IMR-90 (cell line): ENCODE data around the gene ALOX12B. TPM values are rescaled to one million over a fixed set of nuclear protein-coding genes. Genes with fewer than 3 reads are reported as not detected.

Source experiments
- ATAC-seq: fragments of 200-7000 bp; cut with Tn5 transposase; 2 replicates; pipeline ENCODE4 v1.9.1; 2020; ENCODE audit warnings: low read depth, mild to moderate bottlenecking, moderate library complexity
- BruUV-seq: library from RNA; stranded (reverse); fragments of 400-500 nt; replicated peaks from 2 replicates; lab custom pipeline; 2021; lab: Mats Ljungman, UMichigan
- CTCF ChIA-PET: fragments of 300-600 bp; formaldehyde crosslinking; extraction: SDS; loops from one replicate; lab custom pipeline; 2021; ENCODE audit warnings: antibody characterized with exemption; lab: Yijun Ruan, JAX
- POLR2A ChIA-PET: fragments of 300-600 bp; sonication (Branson Sonifier 250); formaldehyde crosslinking; loops from one replicate; lab custom pipeline; 2022; ENCODE audit warnings: antibody characterized with exemption; ENCODE audit not compliant: unreplicated experiment; lab: Charles Lee
- DNase-seq: peaks from one replicate; pipeline ENCODE4 v3.0.0; 2013
- H2AFZ ChIP-seq: replicated peaks from 2 replicates; pipeline ENCODE3; 2013; ENCODE audit warnings: low read length, mild to moderate bottlenecking; ENCODE audit not compliant: poor library complexity
- H2AK5ac ChIP-seq: 2 replicates; pipeline ENCODE4 v1.6.1; 2013; ENCODE audit warnings: low read depth, low read length, inconsistent platforms
- H2AK9ac ChIP-seq: replicated peaks from 2 replicates; pipeline ENCODE3; 2013; ENCODE audit warnings: mild to moderate bottlenecking, low read depth, low read length, moderate library complexity; ENCODE audit not compliant: poor library complexity
- H2BK120ac ChIP-seq: 2 replicates; pipeline ENCODE4 v1.6.1; 2013; ENCODE audit warnings: low read depth, low read length, inconsistent platforms
- H2BK15ac ChIP-seq: 3 replicates; pipeline ENCODE4 v1.6.1; 2013; ENCODE audit warnings: low read depth, low read length, inconsistent platforms
- H2BK20ac ChIP-seq: 2 replicates; pipeline ENCODE4 v1.6.1; 2013; ENCODE audit warnings: low read depth, mild to moderate bottlenecking, inconsistent platforms, low read length, moderate library complexity
- H2BK5ac ChIP-seq: 2 replicates; pipeline ENCODE4 v1.6.1; 2013; ENCODE audit warnings: mild to moderate bottlenecking, low read depth, low read length, inconsistent platforms; ENCODE audit not compliant: poor library complexity, severe bottlenecking
- H3K14ac ChIP-seq: replicated peaks from 2 replicates; pipeline ENCODE4 v1.6.1; 2013; ENCODE audit warnings: low read depth, low read length, inconsistent platforms
- H3K18ac ChIP-seq: 2 replicates; pipeline ENCODE4 v1.6.1; 2013; ENCODE audit warnings: low read depth, low read length, control low read depth
- H3K23ac ChIP-seq: 2 replicates; pipeline ENCODE4 v1.6.1; 2013; ENCODE audit warnings: low read depth, low read length, inconsistent platforms
- H3K27ac ChIP-seq: 2 replicates; pipeline ENCODE4 v1.5.1; 2013; ENCODE audit warnings: mild to moderate bottlenecking, control low read depth, low read length; ENCODE audit not compliant: insufficient read depth
- H3K27me3 ChIP-seq: 2 replicates; pipeline ENCODE4 v1.6.1; 2013; ENCODE audit warnings: low read length; ENCODE audit not compliant: control insufficient read depth, insufficient read depth
- H3K36me3 ChIP-seq: 2 replicates; pipeline ENCODE4 v1.6.1; 2013; ENCODE audit warnings: low read length, mixed read lengths; ENCODE audit not compliant: control insufficient read depth, insufficient read depth
- H3K4ac ChIP-seq: 2 replicates; pipeline ENCODE4 v1.6.1; 2013; ENCODE audit warnings: low read depth, low read length, inconsistent platforms
- H3K4me1 ChIP-seq: 2 replicates; pipeline ENCODE4 v1.6.1; 2013; ENCODE audit warnings: low read length, mixed read lengths; ENCODE audit not compliant: control insufficient read depth, insufficient read depth
- H3K4me2 ChIP-seq: 2 replicates; pipeline ENCODE4 v1.6.1; 2013; ENCODE audit warnings: low read depth, mild to moderate bottlenecking, control low read depth, low read length, moderate library complexity
- H3K4me3 ChIP-seq: 2 replicates; pipeline ENCODE4 v1.5.1; 2013; ENCODE audit warnings: low read depth, mild to moderate bottlenecking, control low read depth, low read length, moderate library complexity; ENCODE audit not compliant: insufficient read depth
- H3K56ac ChIP-seq: 2 replicates; pipeline ENCODE4 v1.6.1; 2013; ENCODE audit warnings: low read length, inconsistent platforms; ENCODE audit not compliant: insufficient read depth; ENCODE audit errors: extremely low read depth
- H3K79me1 ChIP-seq, 2 experiments: 2 replicates each; pipeline ENCODE4 v1.6.1; 2013; ENCODE audit warnings: low read length in 2 of 2, inconsistent platforms in 1 of 2, low read depth in 1 of 2
- H3K9ac ChIP-seq: 2 replicates; pipeline ENCODE4 v1.6.1; 2013; ENCODE audit warnings: low read depth, low read length, control low read depth
- H3K9me1 ChIP-seq: 2 replicates; pipeline ENCODE4 v1.6.1; 2013; ENCODE audit warnings: low read length, inconsistent platforms; ENCODE audit not compliant: insufficient read depth
- H3K9me3 ChIP-seq: 2 replicates; pipeline ENCODE4 v1.6.1; 2013; ENCODE audit warnings: low read length; ENCODE audit not compliant: control insufficient read depth, insufficient read depth
- H4K20me1 ChIP-seq: 2 replicates; pipeline ENCODE4 v1.6.1; 2013; ENCODE audit warnings: low read length, inconsistent platforms; ENCODE audit not compliant: insufficient read depth
- H4K5ac ChIP-seq: 2 replicates; pipeline ENCODE4 v1.6.1; 2013; ENCODE audit warnings: mild to moderate bottlenecking, low read depth, low read length, control low read depth
- H4K8ac ChIP-seq, 2 experiments: 2 replicates each; pipeline ENCODE4 v1.6.1; 2013; ENCODE audit warnings: low read depth in 2 of 2, low read length in 2 of 2, control low read depth in 1 of 2, inconsistent platforms in 1 of 2
- H4K91ac ChIP-seq: 2 replicates; pipeline ENCODE4 v1.6.1; 2013; ENCODE audit warnings: low read depth, low read length, inconsistent platforms; ENCODE audit not compliant: insufficient read depth
- CEBPB ChIP-seq: IDR thresholded peaks from 2 replicates; pipeline ENCODE4 v1.6.1; 2012; ENCODE audit warnings: low read depth, low read length, improper control_type of control experiment
- CHD1 ChIP-seq: IDR thresholded peaks from 2 replicates; pipeline ENCODE4 v1.6.1; 2012; ENCODE audit warnings: low read depth, low read length, improper control_type of control experiment
- ELK1 ChIP-seq: fragments of 150-350 bp; IDR thresholded peaks from 2 replicates; pipeline ENCODE4 v1.6.1; 2016; ENCODE audit warnings: low read depth, mild to moderate bottlenecking, low read length, moderate library complexity, borderline replicate concordance
- FOS ChIP-seq: fragments of 150-350 bp; IDR thresholded peaks from 2 replicates; pipeline ENCODE4 v1.6.1; 2016; ENCODE audit warnings: low read depth, low read length
- MAZ ChIP-seq: IDR thresholded peaks from 2 replicates; pipeline ENCODE4 v1.6.1; 2012; ENCODE audit warnings: low read depth, mild to moderate bottlenecking, low read length, improper control_type of control experiment, moderate library complexity, borderline replicate concordance
- MXI1 ChIP-seq: IDR thresholded peaks from 2 replicates; pipeline ENCODE4 v1.6.1; 2012; ENCODE audit warnings: low read depth, mild to moderate bottlenecking, low read length, moderate library complexity, borderline replicate concordance
- RAD21 ChIP-seq: IDR thresholded peaks from 2 replicates; pipeline ENCODE4 v1.6.1; 2012; ENCODE audit warnings: low read length, improper control_type of control experiment
- RCOR1 ChIP-seq: IDR thresholded peaks from 2 replicates; pipeline ENCODE4 v1.6.1; 2012; ENCODE audit warnings: mild to moderate bottlenecking, low read length, improper control_type of control experiment; ENCODE audit not compliant: insufficient replicate concordance
- SMC3 ChIP-seq: fragments of 150-350 bp; IDR thresholded peaks from 2 replicates; pipeline ENCODE4 v1.6.1; 2016; ENCODE audit warnings: low read depth, mild to moderate bottlenecking, antibody characterized with exemption, low read length, moderate library complexity
- WGBS, 2 experiments: methylation state at CpG; one replicate each; pipeline versions ENCODE4 v1.1.5 to v1.1.7; 2013; ENCODE audit warnings: missing lambda C conversion rate in 2 of 2; ENCODE audit not compliant: insufficient read length in 1 of 2; ENCODE audit errors: extremely low coverage in 2 of 2; 5-methylcytosine and 5-hydroxymethylcytosine counted together
- dilution Hi-C: fragments of 300-500 bp; cut with HindIII; formaldehyde crosslinking; loops from one replicate; pipeline ENCODE4 v1.14.3; 2018; ENCODE audit warnings: low sequenced_read_pairs; ENCODE audit not compliant: unreplicated experiment
- in situ Hi-C: fragments of 300-500 bp; cut with MboI; formaldehyde crosslinking; loops from 3 replicates; pipeline ENCODE4 v1.14.3; 2019; ENCODE audit warnings: low sequenced_read_pairs, inconsistent platforms, mixed read lengths
- intact Hi-C: fragments of 100-400 bp; cut with micrococcal nuclease; formaldehyde crosslinking; loops from 2 replicates; pipeline ENCODE4 v1.10.0; 2022
- polyA plus RNA-seq, 3 experiments: library from polyadenylated mRNA; depleted of rRNA; stranded (reverse); fragments of >200 nt; gene quantifications; 2 replicates each; pipeline ENCODE4 v1.2.3, GENCODE V29; 2012; ENCODE audit warnings: low replicate concordance in 1 of 3
- total RNA-seq: library from RNA; depleted of rRNA; stranded (reverse); fragments of >200 nt; gene quantifications from 2 replicates; pipeline ENCODE4 v1.2.3, GENCODE V29; 2012
- TF ChIP-seq, protein P1 (sequence below): fragments of 150-350 bp; IDR thresholded peaks from 2 replicates; pipeline ENCODE4 v1.6.1; 2017; ENCODE audit warnings: mild to moderate bottlenecking, antibody characterized with exemption, low read length, low read depth

ALOX12B gene
- total and polyA plus RNA-seq, 2 of the 4 experiments (the other 2 are of a cell fraction): not detected

DNA sequence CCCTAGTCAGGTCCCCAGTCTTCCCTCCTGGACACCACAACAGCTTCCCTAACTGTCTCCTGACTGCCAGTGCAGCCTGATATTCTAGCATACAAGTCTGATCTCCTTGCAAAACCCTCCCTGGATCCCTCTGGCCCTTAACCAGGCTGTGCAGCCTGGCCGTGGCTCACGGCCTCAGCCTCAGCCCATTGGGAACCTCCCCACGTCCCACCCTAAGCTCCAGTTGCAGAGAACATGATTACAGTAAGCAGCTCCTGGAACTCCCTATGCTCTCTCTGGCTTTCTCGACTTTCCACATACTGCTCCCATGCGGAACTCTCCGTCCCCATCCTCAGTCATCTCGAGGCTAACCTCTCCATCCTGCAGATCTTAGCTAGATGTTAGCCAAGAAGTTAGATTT lies 13.0 kb downstream of the ALOX12B start:
- 29% methylated on average over 1 of the region's 7 CpGs; no CpG with 5 or more reads in 1 of the 2 experiments for WGBS, 2 experiments
- Histone ChIP-seq H3K4me2 (no peak overlapping the region), H4K5ac (no peak overlapping the region), H3K4me3 (no peak overlapping the region), H3K18ac (no peak overlapping the region), H2BK120ac (no peak overlapping the region), H4K20me1 (no peaks in the 10 kb centered on the region), H2BK15ac (no peak overlapping the region), H4K91ac (no peak overlapping the region), H2AFZ (peak overlapping the region; percentile 1), H3K36me3 (no peaks in the 10 kb centered on the region), H4K8ac (no peak overlapping the region), H2BK5ac (no peak overlapping the region), H3K79me1 (no peaks in the 10 kb centered on the region), H2AK5ac (no peak overlapping the region), H3K27ac (no peak overlapping the region), H3K27me3 (peaks cover 81% of the 10 kb centered on the region), H3K4ac (no peak overlapping the region), H3K9me3 (no peaks in the 10 kb centered on the region), H2AK9ac (no peak overlapping the region), H2BK20ac (no peak overlapping the region), H3K9me1 (no peaks in the 10 kb centered on the region), H3K23ac (no peak overlapping the region; the same call in 1 of the 2 replicates), H3K56ac (no peak overlapping the region), H3K9ac (no peak overlapping the region), H3K14ac (no peak overlapping the region), H3K4me1 (0 out of 2 replicates have a peak, but pooled peaks cover 1% of the 10 kb centered on the region)
- ATAC-seq (no peak), DNase-seq (no peak)
- no peak for TF ChIP-seq ELK1
- no peak for TF ChIP-seq SMC3
- TF ChIP-seq MXI1: no peak
- TF ChIP-seq, protein P1, sequence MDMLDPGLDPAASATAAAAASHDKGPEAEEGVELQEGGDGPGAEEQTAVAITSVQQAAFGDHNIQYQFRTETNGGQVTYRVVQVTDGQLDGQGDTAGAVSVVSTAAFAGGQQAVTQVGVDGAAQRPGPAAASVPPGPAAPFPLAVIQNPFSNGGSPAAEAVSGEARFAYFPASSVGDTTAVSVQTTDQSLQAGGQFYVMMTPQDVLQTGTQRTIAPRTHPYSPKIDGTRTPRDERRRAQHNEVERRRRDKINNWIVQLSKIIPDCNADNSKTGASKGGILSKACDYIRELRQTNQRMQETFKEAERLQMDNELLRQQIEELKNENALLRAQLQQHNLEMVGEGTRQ: no peak
- no peak for TF ChIP-seq FOS
- no peak for TF ChIP-seq CEBPB
- no peak for TF ChIP-seq RAD21
- TF ChIP-seq RCOR1: no peak
- no peak for TF ChIP-seq MAZ
- TF ChIP-seq CHD1: no peak
- ChIA-PET POLR2A (no interaction called here), CTCF (interaction anchor here (0.6 to 1.8 kb wide), 4 partner anchors 14 to 82 kb away, joined by 3 to 16 read pairs (median 6); partner anchors contain the start of gene ALOXE3)
- dilution Hi-C loops (no loop called here), intact Hi-C loops (no loop called here), in situ Hi-C loops (loop anchor here (5.0 kb wide), 1 partner anchor 43 kb away; the partner anchor contains the start of gene ALOXE3)
- BruUV-seq: no TSS peak
